Measurements from ENCODE around the gene BEND3. TPM values are rescaled to one million over a fixed set of nuclear protein-coding genes. Genes with fewer than 3 reads are reported as not detected.
A peak's percentile ranks its signal among the peaks of the same experiment; 100 is the strongest.

The BEND3 gene
- total RNA-seq, 1 experiment from 2014 or later = 70.2 TPM

DNA sequence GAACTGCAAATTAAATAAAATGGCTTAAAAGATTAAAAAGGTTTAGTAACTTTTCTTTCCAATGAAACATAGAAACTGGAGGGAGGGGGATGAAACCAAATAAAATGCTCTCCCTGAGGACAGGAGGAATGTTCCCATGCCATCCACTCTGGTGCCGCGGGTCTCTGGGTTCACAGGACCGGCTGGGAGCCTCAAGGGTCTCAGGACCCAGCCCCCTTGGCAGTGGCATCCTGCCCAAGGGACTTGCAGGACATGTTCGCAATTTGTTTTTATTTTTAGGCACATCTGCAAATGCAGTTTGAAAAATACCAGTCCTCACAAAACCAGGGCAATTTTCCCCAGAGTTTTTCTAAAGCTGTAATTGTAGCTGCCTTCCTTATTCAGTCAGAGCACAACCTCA lies 7.5 kb downstream of the BEND3 start:
- no peak for DNase-seq
- H3K9ac ChIP-seq (ENCODE audit: extremely low read depth, insufficient read length, low read length) = no peak overlapping the region
- H3K79me2 ChIP-seq (ENCODE audit: insufficient read depth, low read length) = peaks cover 7% of the 10 kb centered on the region; the same call in 1 of the 2 replicates
- no peak overlapping the region for H4K8ac ChIP-seq (replicated peaks; ENCODE audit: insufficient read length, low read depth, low read length)
- WGBS (ENCODE audit: extremely low coverage, insufficient read length, low lambda C conversion rate) = no CpG with 5 or more reads among the region's 4 CpGs
- H3K27ac ChIP-seq (ENCODE audit: insufficient read length, low read depth, low read length) = no peak overlapping the region
- H3T11ph ChIP-seq (ENCODE audit: low read length) = no peak overlapping the region
- H3K4ac ChIP-seq (ENCODE audit: low read depth, low read length) = no peak overlapping the region
- no peaks in the 10 kb centered on the region for H3K27me3 Mint-ChIP-seq (ENCODE audit: low read depth)
- H2BK15ac ChIP-seq (ENCODE audit: low read depth, low read length) = no peak overlapping the region
- no peak overlapping the region for H4K91ac ChIP-seq (ENCODE audit: insufficient read length, low read depth, low read length)
- H3K4me1 ChIP-seq (ENCODE audit: insufficient read depth, low read length) = peaks cover 19% of the 10 kb centered on the region
- peaks cover 5% of the 10 kb centered on the region for H3K79me1 ChIP-seq (ENCODE audit: insufficient read depth, low read depth, low read length, poor library complexity, severe bottlenecking)
- no peaks in the 10 kb centered on the region for H4K20me1 ChIP-seq (ENCODE audit: control insufficient read depth, insufficient read depth, insufficient read length)
- H2AK5ac ChIP-seq (ENCODE audit: insufficient read length, low read length) = no peak overlapping the region
- no peak overlapping the region for H4K5ac ChIP-seq (ENCODE audit: insufficient read length, low read depth, low read length)
- H3K4me1 Mint-ChIP-seq = peaks cover 40 to 44% of the 10 kb centered on the region in 2 experiments
- TF ChIP-seq, protein P1, sequence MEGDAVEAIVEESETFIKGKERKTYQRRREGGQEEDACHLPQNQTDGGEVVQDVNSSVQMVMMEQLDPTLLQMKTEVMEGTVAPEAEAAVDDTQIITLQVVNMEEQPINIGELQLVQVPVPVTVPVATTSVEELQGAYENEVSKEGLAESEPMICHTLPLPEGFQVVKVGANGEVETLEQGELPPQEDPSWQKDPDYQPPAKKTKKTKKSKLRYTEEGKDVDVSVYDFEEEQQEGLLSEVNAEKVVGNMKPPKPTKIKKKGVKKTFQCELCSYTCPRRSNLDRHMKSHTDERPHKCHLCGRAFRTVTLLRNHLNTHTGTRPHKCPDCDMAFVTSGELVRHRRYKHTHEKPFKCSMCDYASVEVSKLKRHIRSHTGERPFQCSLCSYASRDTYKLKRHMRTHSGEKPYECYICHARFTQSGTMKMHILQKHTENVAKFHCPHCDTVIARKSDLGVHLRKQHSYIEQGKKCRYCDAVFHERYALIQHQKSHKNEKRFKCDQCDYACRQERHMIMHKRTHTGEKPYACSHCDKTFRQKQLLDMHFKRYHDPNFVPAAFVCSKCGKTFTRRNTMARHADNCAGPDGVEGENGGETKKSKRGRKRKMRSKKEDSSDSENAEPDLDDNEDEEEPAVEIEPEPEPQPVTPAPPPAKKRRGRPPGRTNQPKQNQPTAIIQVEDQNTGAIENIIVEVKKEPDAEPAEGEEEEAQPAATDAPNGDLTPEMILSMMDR (conservative IDR thresholded peaks at IDR 0.05) = no peak
- no peak overlapping the region for H2AFZ ChIP-seq (ENCODE audit: low read length)
- no peak overlapping the region for H3K23ac ChIP-seq (ENCODE audit: insufficient read length, low read depth, low read length)
- no peak overlapping the region for H3K18ac ChIP-seq (ENCODE audit: insufficient read length, low read depth, low read length)
- H3K56ac ChIP-seq (ENCODE audit: insufficient read length, low read depth, low read length) = no peak overlapping the region
- H3K36me3 Mint-ChIP-seq (ENCODE audit: insufficient read depth in 1 of 3, low read depth in 3 of 3) = peaks cover 3 to 35% (median 23%) of the 10 kb centered on the region in 3 experiments; a peak in 6 of 7 replicates
- H2BK12ac ChIP-seq (ENCODE audit: insufficient read length, low read depth, low read length) = no peak overlapping the region
- H3K14ac ChIP-seq (ENCODE audit: insufficient read depth, low read length) = no peak overlapping the region
- no peak overlapping the region for H2BK20ac ChIP-seq (ENCODE audit: low read depth, low read length, poor library complexity, severe bottlenecking)
- H2BK5ac ChIP-seq (ENCODE audit: insufficient read length, low read length) = no peak overlapping the region
- no peaks in the 10 kb centered on the region for H3K9me3 Mint-ChIP-seq
- no peaks in the 10 kb centered on the region for H3K9me3 ChIP-seq (ENCODE audit: control insufficient read depth, low read depth, low read length)
- no peak overlapping the region for H3K4me2 ChIP-seq (ENCODE audit: insufficient read depth, insufficient read length, low read length)
- no peaks in the 10 kb centered on the region for H3K27me3 ChIP-seq (ENCODE audit: insufficient read depth, low read length)
- H3K23me2 ChIP-seq (ENCODE audit: insufficient read length, low read depth, low read length, poor library complexity, severe bottlenecking) = no peaks in the 10 kb centered on the region
- peak overlapping the region; percentile 52 to 92 (median 81); a peak in 6 of 7 replicates for H3K27ac Mint-ChIP-seq
- no peak overlapping the region for H2BK120ac ChIP-seq (ENCODE audit: low read depth, low read length, poor library complexity, severe bottlenecking)
- no peak overlapping the region for H3K4me3 Mint-ChIP-seq

All from H9 (cell line).